NCI-H128 (cell line): ENCODE measurements around the gene SYT1.
A peak's percentile ranks its signal among the peaks of the same experiment; 100 is the strongest.

Experiments used
- DNase-seq: peaks from one replicate; lab custom pipeline; 2025; ENCODE audit not compliant: unreplicated experiment; lab: John Stamatoyannopoulos, UW

Gene SYT1

DNA sequence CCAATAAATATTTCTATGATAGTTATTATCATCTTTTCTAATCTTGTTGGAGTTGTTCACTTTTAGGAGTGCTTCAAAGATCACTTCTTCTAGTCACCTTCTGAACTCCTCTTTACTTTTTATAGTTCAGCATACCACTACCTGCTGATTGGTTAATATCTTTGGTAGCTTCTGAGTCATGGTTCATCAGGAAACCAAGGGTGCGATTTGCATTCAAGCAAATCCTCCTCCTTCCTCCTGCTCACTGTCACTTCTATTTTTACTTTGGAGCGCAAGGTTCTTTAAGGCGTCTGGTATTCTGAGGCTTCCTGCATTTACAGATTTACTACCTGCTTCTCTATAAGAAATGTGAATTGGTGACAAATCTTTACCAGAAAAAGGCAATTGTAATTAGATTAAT is 24.0 kb downstream of the SYT1 start:
- DNase-seq = no peak

DNA sequence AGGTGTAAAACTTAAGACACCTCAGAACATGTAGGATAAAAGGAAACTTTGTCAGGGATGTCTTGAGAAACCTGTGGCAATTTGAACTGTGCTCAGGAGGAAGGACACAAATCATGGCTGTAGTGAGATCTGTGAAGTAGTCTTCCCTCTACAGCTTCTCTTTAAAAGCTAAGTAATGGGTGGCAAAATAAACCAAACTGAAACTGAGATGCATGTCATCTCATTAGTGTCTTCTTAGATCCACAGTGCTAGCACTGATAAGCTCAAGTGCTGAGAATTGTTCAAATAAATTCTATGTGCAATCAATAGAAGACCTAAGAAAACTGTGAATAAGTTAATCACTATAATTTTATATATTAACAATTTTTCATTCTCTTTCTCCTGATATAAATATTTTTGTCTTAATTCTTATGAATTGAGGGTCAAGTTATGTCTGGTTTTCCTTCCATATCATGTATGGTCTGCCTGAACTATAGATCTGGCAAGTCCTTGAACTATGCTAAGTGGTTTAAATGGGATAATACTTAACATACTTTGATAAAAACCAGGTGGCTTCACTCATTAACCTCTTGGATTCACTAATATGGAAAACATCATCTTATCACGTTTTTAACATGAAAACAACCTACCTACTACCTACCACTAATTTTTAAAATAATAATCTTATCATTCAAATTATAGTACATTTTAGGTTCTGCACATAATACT is 27.2 kb downstream of the SYT1 start:
- DNase-seq = no peak

- peak; percentile 52 for DNase-seq
These were observed 33.8 kb downstream of the SYT1 start for GRCh38 chr12:78898416-78898815.

DNA sequence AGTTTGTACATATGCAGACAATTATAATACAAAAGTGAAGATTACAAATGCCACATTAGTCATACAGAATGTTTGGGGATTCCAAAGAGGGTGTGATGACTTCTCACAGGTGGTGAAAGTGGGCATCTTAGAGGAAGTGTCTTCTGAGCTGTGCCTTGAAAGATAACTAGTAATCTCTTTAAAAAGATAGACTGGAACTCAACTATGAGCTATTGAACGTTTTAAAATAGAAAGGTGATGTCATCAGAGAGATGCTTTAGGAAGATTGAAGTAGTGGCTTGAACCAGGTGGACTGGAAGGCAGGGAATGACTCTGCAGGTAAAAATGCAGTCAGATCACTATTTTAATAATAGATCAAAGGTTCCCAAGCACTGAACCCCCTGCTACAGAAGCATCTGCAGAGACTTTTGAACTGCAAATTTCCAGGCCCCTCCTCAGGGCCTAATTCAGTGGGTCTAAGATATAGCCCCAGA is 50.3 kb downstream of the SYT1 start:
- DNase-seq = no peak

GRCh38 chr12:78916845-78917480 is 52.4 kb downstream of the SYT1 start:
- DNase-seq = no peak

GRCh38 chr12:78917513-78917912 is 52.9 kb downstream of the SYT1 start:
- DNase-seq = no peak

DNA sequence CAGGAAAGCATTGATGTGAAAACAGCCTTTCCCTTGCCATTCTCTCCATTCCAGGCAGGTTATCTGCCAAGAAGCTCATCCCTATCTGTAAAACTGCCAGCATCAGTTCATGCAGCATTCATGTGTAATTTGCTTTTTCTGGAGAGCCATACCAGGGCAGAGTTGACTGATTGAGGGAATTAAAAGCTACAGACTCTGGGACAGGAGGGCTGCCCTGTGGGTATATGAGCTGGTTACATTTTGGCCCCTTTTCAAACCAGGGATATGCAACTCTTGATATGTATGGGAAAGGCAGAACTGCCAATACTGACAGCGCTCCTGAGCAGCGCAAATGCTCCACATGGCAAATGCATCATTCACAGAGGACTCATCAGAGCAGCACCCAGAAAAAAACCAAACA is 53.7 kb downstream of the SYT1 start:
- no peak for DNase-seq

DNA sequence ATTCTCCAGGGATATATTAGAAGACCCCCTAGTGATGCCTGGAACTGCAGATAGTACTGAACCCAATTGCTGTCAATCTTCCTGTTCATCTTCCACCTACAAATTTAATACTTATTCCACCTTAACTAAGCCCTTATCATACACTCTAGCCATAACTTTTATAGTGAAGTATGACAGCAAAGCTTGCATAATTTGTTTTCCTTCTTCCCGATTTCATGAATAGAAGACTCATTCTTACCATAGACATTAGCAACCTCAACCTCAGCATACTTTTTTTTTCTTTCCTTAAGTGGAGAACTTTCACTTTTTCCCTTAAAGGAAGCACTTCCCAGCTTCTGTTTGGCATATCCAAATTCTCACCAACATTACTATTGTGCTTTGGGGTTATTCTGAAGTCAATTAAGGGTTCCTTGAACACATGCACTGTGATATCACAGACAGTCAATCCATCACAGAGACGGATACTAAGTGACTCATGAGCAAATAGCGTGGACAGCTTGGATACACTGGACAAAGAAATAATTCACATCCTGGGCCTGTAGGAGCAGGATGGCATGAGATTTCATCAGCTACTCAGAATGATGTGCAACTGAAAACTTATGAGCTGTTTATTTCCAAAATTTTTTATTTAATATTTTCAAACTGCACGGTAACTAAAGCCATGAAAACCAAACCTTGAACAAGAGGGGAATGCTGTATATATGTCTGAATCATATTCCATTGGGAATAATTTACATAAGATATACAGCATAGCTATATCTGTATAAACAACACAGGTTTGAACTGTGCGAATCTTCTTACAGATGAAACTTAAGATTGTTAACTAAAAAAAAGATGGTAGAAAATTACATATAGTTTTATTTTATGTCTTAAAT is 63.9 kb downstream of the SYT1 start:
- DNase-seq = no peak

DNA sequence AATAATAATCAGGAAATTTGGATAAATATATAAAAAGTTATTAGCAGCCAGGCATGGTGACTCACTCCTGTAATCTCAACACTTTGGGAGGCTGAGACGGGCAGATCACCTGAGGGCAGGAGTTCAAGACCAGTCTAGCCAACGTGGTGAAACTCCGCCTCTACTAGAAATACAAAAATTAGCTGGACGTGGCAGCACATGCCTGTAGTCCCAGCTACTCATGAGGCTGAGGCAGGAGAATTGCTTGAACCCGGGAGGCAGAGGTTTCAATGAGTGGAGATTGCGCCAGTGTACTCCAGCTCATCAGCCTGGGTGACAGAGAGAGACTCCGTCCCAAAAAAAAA is 64.5 kb downstream of the SYT1 start:
- no peak for DNase-seq

GRCh38 chr12:78931466-78931990 is 67.0 kb downstream of the SYT1 start:
- no peak for DNase-seq

DNA sequence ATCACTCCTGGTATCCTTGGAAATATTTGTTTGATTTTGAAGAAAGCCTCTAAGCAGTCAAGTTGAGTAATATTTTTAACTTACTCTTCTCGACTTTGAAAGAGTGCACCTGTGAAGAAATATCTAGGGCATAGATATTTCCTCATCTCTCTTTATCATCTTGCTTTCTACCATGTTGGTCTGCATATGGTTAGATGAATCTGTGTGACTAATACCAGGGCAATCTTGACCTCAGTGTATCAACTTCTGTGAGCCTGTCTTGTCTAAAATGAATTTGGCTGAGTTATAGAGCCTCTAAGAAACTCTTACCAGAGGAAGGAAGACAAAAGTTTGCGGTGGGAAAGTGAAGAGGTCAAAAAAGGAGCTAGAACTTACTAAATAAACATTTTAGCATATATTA is 68.4 kb downstream of the SYT1 start:
- no peak for DNase-seq

DNA sequence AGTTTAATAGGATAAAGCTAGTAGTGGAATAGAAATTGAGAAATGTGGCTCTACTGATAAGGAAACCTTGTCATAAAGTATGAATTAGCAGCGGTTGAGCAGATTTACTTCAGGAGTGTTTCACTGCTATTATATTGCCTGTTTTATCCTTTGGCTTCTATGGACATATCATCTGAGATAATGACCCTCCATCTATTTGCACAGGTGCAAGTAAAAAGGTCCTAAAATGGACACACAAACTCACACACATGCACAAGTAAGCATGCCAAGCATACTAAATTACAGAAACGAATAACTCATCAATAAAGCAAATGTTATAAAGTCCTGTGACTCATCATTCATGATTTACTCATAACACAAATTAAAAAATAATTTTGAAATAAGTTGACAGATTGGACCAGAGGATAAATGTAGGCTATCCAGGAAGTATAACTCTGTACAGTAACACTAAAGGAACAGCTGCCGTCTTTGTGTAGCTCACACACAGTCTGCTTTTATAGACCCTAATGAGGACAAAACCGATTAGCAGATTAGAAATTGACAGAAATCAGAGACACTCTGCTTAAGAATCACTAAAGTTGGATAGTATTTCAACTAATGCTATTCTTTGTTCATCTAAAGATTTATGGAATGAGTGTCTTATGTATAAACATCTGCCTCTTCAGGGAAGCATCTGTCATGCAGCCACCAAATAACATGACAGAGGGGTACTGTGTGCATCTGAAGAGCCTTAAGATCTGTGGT is 73.9 kb downstream of the SYT1 start:
- DNase-seq = no peak

- DNase-seq = no peak
These were observed 85.0 kb downstream of the SYT1 start for GRCh38 chr12:78949532-78949931.

DNA sequence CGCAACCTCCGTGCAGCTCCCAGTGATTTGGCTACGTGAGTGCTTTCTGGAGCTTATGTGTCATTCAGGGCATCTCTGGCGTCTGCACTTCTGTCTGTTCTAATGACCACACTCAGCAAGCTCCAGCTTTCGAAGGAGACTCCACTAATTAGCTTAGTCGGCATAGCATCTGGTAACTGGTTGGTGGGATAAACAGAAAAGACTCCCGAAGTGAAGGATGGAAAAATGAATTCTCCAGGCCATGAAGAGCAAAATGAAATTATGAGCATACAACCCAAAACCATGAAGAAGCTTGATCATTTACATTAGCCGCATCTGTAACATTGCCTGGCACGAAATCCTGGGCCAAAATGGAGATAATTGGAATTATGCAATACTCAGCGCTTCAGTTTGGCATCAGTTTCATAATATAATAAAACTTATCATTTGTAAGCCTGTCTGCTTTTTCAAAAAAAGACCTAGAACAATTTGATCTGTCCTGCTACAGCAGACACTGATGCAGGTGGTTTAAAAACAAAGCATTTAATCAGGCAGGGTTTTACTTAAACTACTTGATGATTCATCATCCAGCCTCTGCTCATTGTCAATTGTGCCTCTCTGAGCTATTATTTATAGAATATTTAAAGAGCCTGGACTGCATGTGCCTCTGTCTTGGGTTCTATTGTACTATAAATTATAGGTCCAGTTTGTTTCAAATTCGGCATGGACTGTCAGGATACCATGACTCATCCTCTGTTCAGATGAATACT is 87.4 kb downstream of the SYT1 start:
- DNase-seq = peak; percentile 74

DNA sequence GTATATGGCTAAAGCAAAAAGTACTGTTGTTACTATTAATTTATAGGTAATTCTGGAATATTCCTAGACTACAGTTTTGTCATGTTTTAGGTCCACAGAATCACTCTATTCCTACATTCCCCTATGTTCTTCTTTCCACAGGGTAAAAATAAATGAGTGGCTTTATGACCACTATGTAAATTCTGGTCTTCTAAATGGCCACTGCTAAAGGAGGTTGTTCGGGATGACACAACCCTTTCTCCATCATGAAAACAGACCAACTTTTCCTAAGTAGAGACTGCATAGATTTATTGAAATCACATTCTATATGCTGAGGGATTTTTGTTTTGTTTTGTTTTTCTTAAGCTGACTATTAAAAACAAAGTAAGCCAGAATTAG is 88.0 kb downstream of the SYT1 start:
- no peak for DNase-seq

DNA sequence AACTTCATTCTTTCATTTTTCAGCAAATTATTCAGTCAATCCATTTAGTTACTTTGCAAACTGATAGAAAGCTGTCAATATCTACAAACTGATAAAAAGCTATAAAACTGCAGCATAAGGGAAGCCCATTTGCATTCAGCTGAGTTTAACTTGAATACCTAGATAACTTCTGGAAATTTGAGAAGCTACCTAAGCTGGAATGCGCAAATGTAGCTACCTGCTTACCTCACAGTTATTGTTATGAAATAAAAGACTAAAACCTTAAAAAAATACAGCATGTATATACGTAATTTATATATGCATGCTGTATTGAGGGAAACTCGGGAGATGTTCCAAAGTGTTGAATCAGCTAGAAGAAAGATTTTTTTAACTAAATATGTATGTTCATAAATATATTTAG is 94.4 kb downstream of the SYT1 start:
- no peak for DNase-seq

DNA sequence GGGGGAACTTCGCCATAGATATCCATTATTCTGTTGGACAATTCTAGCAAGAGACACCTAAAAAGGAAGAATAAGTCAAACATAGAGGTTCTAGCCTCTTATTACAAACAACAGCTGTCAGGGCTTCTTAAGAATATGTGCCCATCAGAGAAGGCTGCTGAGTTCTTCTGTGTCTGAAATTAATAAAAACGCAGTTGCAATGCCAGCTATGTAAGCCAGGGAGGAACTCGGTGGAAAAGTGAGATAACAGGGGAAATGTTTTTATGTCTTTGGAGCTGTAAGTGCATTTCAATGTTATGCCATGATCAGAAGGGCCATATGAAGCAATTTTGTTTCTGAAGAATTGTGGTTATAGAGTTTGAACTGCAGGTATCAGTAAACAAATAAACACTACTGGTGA is 95.0 kb downstream of the SYT1 start:
- no peak for DNase-seq

GRCh38 chr12:78961171-78961570 is 96.6 kb downstream of the SYT1 start:
- DNase-seq = no peak

GRCh38 chr12:78963439-78964227 is 99.1 kb downstream of the SYT1 start:
- no peak for DNase-seq

DNA sequence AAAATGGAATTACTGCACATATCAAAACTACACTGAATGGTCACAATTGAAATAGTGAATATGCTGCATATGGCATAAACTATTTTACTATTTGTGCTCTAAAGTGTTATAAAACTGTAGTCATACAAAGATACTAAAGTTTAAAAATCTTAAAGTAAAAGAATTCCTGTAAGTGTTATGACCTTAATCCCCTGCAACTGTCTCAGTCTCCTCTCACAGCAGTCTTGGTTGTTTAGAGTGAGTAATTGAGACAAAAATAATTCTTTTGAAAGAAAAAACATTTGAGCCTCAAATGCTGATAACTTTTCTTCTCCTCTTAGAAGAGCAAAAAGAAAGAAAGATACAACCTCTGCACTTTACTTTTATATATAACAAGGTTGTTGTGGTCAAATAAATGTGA is 99.9 kb downstream of the SYT1 start:
- DNase-seq = no peak
